Cardiac fibroblast (primary cell): ENCODE data around the gene ANKRD55.

Source experiments
- DNase-seq, 2 donors: peaks; one replicate each; pipeline versions ENCODE4 v3.0.0 to v3.0.0-alpha.2; 2010; ENCODE audit warnings: low read depth in 2 of 2
- H3K4me3 ChIP-seq, 2 donors: replicated peaks in 1 of 2; 1 replicate in 1 of 2; 2 replicates in 1 of 2; pipeline ENCODE4 v1.5.1; 2011; ENCODE audit warnings: low read depth in 2 of 2, low read length in 2 of 2, mild to moderate bottlenecking in 2 of 2, moderate library complexity in 1 of 2
- CTCF ChIP-seq: IDR thresholded peaks from one replicate; pipeline ENCODE4 v1.5.1; 2011; ENCODE audit warnings: low read depth, mild to moderate bottlenecking, low read length, inconsistent platforms

Gene ANKRD55

DNA sequence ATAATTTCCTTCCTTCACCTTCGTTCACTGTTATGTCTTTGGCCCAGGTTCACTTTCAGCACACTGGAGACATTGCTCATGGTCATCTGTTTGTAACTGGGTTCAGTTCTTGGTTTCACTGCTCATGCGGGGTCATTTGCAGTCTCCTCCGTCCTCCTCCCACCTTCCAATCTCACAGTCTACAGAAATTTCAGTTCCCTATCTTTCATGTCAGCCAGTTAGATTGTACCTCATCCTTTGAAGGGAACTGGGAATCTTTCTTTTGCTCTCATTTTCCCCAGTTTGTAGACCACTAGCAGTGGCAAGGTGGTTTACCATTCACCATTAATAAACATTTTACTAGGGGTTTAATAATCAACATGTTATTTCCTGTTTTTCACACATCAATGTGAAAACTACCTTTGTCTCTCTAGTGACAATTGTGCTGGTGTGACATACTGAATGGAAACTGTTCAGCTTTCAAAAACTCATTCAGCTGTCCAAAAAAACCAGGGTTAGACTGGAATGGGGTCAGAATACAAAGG, 137.5 kb downstream of the ANKRD55 start:
- no peak for DNase-seq
- H3K4me3 ChIP-seq = no peak overlapping the region
- TF ChIP-seq CTCF = no peak

- DNase-seq = no peak
- H3K4me3 ChIP-seq = no peak overlapping the region
- TF ChIP-seq CTCF = no peak
Observed at GRCh38 chr5:56094579-56095361, 138.4 kb downstream of the ANKRD55 start.

- no peak for DNase-seq
- H3K4me3 ChIP-seq = no peak overlapping the region
- no peak for TF ChIP-seq CTCF
Observed at GRCh38 chr5:56093970-56094369, 139.2 kb downstream of the ANKRD55 start.

GRCh38 chr5:56092115-56092514, 141.0 kb downstream of the ANKRD55 start:
- TF ChIP-seq CTCF = no peak
- DNase-seq = no peak

DNA sequence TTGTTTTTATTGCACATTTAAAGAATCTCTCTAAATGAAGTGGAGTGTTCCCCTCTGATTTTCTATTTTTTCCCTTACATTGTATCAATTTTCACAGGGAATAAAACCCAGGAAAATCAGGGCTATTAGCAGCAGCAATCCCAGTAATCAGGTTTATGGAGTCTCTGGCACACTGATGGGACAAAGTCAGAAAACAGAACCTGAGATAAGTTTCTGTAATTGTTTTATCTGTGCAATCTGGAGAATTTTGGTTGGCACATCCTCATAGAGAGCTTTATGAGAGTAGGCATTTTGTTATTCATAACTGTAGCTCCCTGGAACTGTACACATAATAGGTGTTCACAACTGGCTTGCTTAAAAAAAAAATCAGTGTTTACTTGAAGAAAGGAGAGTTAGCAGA, 141.5 kb downstream of the ANKRD55 start:
- H3K4me3 ChIP-seq = no peak overlapping the region
- TF ChIP-seq CTCF = no peak
- no peak for DNase-seq

More at GRCh38 chr5:56092115-56092514, 141.0 kb downstream of the ANKRD55 start:
- no peak overlapping the region for H3K4me3 ChIP-seq

GRCh38 chr5:56090793-56091460, 142.2 kb downstream of the ANKRD55 start:
- no peak for TF ChIP-seq CTCF
- no peak for DNase-seq
- no peak overlapping the region for H3K4me3 ChIP-seq
